Thyroid gland (tissue), 4 donors: ENCODE data around the gene FAM209B. TPM values are rescaled to one million over a fixed set of nuclear protein-coding genes. Genes with fewer than 3 reads are reported as not detected.
"Not testable (repeated sequence)": the region's sequence is repeated elsewhere in the genome, so short reads cannot be mapped to it uniquely, and the experiment has no call there.

Experiments used
- DNase-seq, 2 donors: peaks; one replicate each; pipeline ENCODE4 v3.0.0-alpha.2; 2019
- H3K27ac ChIP-seq, 3 donors: fragments of 200-600 bp; sonication (generic); 1 replicate in 2 of 3; 2 replicates in 1 of 3; pipeline ENCODE4 v1.5.1; 2016 to 2019; ENCODE audit warnings: mild to moderate bottlenecking in 1 of 3, moderate library complexity in 1 of 3
- H3K27me3 ChIP-seq: fragments of 200-600 bp; sonication (generic); one replicate; pipeline ENCODE4 v1.5.1; 2019
- H3K36me3 ChIP-seq, 2 donors: fragments of 200-600 bp; sonication (generic); one replicate each; pipeline ENCODE4 v1.5.1; 2016 to 2019
- H3K4me1 ChIP-seq, 2 donors: fragments of 200-600 bp; sonication (generic); one replicate each; pipeline ENCODE4 v1.5.1; 2017 to 2019
- H3K4me3 ChIP-seq, 3 donors: fragments of 200-600 bp; sonication (generic); replicated peaks in 1 of 3; 1 replicate in 2 of 3; 2 replicates in 1 of 3; pipeline ENCODE4 v1.5.1; 2016; ENCODE audit warnings: mild to moderate bottlenecking in 1 of 3
- H3K9me3 ChIP-seq: fragments of 200-600 bp; sonication (generic); one replicate; pipeline ENCODE4 v1.5.1; 2017
- POLR2A ChIP-seq, 2 donors: fragments of 450-650 bp; IDR thresholded peaks; one replicate each; pipeline ENCODE4 v1.6.1; 2017; ENCODE audit warnings: antibody characterized with exemption in 2 of 2, mild to moderate bottlenecking in 2 of 2, moderate library complexity in 1 of 2
- WGBS, 2 donors: methylation state at CpG; one replicate each; pipeline ENCODE4 v1.1.5; 2017; 5-methylcytosine and 5-hydroxymethylcytosine counted together
- intact Hi-C: fragments of 100-400 bp; cut with DNase I; formaldehyde crosslinking; loops from one replicate; pipeline ENCODE4 v1.15.1; 2023
- total RNA-seq, 4 donors: library from RNA; depleted of rRNA; stranded (reverse); fragments of >200 nt; gene quantifications; one replicate each; pipeline ENCODE4 v1.2.3, GENCODE V29; 2016
- TF ChIP-seq, protein P1 (sequence below), 6 experiments: fragments of 200-600 bp in 3 of 6; fragments of 450-650 bp in 3 of 6; sonication (generic) in 3 of 6; IDR thresholded peaks; one replicate each; pipeline ENCODE4 v1.5.1; 2016 to 2019; ENCODE audit warnings: antibody characterized with exemption in 6 of 6, mild to moderate bottlenecking in 2 of 6, inconsistent platforms in 1 of 6, moderate library complexity in 1 of 6

FAM209B gene
- total RNA-seq, 4 donors from 2014 or later: 0.56 TPM; not detected in 3

GRCh38 chr20:56520180-56520579 lies 12.9 kb upstream of the FAM209B start:
- no peak overlapping the region for H3K4me3 ChIP-seq
- no peak overlapping the region for H3K27ac ChIP-seq
- H3K36me3 ChIP-seq: peaks cover 37 to 38% of the 10 kb centered on the region in 2 donors
- no peak for TF ChIP-seq POLR2A (IDR thresholded peaks at IDR 0.05)
- TF ChIP-seq, protein P1, sequence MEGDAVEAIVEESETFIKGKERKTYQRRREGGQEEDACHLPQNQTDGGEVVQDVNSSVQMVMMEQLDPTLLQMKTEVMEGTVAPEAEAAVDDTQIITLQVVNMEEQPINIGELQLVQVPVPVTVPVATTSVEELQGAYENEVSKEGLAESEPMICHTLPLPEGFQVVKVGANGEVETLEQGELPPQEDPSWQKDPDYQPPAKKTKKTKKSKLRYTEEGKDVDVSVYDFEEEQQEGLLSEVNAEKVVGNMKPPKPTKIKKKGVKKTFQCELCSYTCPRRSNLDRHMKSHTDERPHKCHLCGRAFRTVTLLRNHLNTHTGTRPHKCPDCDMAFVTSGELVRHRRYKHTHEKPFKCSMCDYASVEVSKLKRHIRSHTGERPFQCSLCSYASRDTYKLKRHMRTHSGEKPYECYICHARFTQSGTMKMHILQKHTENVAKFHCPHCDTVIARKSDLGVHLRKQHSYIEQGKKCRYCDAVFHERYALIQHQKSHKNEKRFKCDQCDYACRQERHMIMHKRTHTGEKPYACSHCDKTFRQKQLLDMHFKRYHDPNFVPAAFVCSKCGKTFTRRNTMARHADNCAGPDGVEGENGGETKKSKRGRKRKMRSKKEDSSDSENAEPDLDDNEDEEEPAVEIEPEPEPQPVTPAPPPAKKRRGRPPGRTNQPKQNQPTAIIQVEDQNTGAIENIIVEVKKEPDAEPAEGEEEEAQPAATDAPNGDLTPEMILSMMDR (IDR thresholded peaks at IDR 0.05): no peak
- no peaks in the 10 kb centered on the region for H3K27me3 ChIP-seq
- DNase-seq: no peak
- WGBS, 2 donors: 97 to 98% methylated on average over 8 to 10 of the region's 10 CpGs
- no peaks in the 10 kb centered on the region for H3K9me3 ChIP-seq
- no peaks in the 10 kb centered on the region for H3K4me1 ChIP-seq
- intact Hi-C loops: no loop called here

- H3K27ac ChIP-seq, DNase-seq, H3K4me1 ChIP-seq, H3K4me3 ChIP-seq, intact Hi-C loops, H3K27me3 ChIP-seq, H3K9me3 ChIP-seq: not testable (repeated sequence)
- H3K36me3 ChIP-seq: peaks cover 37 to 38% of the 10 kb centered on the region in 2 donors
- WGBS, 2 donors: 96 to 97% methylated on average over 13 of the region's 13 CpGs
These were observed 12.2 kb upstream of the FAM209B start for GRCh38 chr20:56520746-56521354.

GRCh38 chr20:56522311-56522710 lies 10.7 kb upstream of the FAM209B start:
- Histone ChIP-seq H3K36me3 (peaks cover 29 to 32% of the 10 kb centered on the region in 2 donors), H3K27me3 (no peaks in the 10 kb centered on the region), H3K27ac (no peak overlapping the region), H3K4me3 (no peak overlapping the region), H3K9me3 (no peaks in the 10 kb centered on the region), H3K4me1 (no peaks in the 10 kb centered on the region)
- intact Hi-C loops: no loop called here
- no peak for TF ChIP-seq POLR2A (IDR thresholded peaks at IDR 0.05)
- TF ChIP-seq, protein P1 (IDR thresholded peaks at IDR 0.05): no peak
- no peak for DNase-seq
- 86 to 88% methylated on average over 6 of the region's 6 CpGs for WGBS, 2 donors

DNA sequence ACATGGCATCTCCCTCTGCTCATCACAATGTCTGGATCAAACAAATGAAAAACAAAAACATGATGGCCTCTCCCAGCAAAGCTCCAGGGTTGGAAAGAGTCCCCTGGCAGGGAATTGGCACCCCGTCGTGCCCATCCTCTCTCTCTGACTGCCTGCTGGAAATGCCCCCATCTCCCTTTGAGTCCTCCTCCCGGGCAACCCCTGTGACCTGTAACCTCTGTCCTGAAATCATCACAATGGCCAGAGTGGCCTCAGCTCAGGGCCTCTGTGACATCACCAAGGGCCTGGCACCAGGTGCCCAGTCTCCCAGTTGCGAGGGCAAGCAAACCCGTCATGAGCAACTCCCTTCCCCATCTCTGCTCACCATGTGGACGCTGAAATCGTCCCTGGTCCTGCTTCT lies 8.6 kb upstream of the FAM209B start, which contains the start of gene FAM209A:
FAM209A (plus strand) TSS at position 301 of the 400 bp plus-strand sequence; CDS start at position 366, 65 bp downstream.
- H3K27me3 ChIP-seq, intact Hi-C loops, DNase-seq, H3K27ac ChIP-seq, H3K9me3 ChIP-seq, H3K4me1 ChIP-seq, H3K4me3 ChIP-seq: not testable (repeated sequence)
- 74 to 89% methylated on average over 3 to 7 of the region's 7 CpGs for WGBS, 2 donors
- peaks cover 9 to 11% of the 10 kb centered on the region in 2 donors for H3K36me3 ChIP-seq

- no peaks in the 10 kb centered on the region for H3K9me3 ChIP-seq
- no peak overlapping the region for H3K27ac ChIP-seq
- H3K27me3 ChIP-seq: no peaks in the 10 kb centered on the region
- DNase-seq: no peak
- TF ChIP-seq POLR2A (IDR thresholded peaks at IDR 0.05): no peak
- TF ChIP-seq, protein P1 (IDR thresholded peaks at IDR 0.05): no peak
- intact Hi-C loops: no loop called here
- H3K36me3 ChIP-seq: no peaks in the 10 kb centered on the region
- WGBS, 2 donors: 90 to 96% methylated on average over 2 to 6 of the region's 7 CpGs
- H3K4me1 ChIP-seq: no peaks in the 10 kb centered on the region
- no peak overlapping the region for H3K4me3 ChIP-seq
These were observed 5.5 kb upstream of the FAM209B start for GRCh38 chr20:56527521-56527920.

- intact Hi-C loops: no loop called here
- Histone ChIP-seq H3K4me1 (no peaks in the 10 kb centered on the region), H3K9me3 (no peaks in the 10 kb centered on the region), H3K36me3 (no peaks in the 10 kb centered on the region), H3K4me3 (no peak overlapping the region), H3K27me3 (no peaks in the 10 kb centered on the region), H3K27ac (no peak overlapping the region)
- 85 to 89% methylated on average over 3 of the region's 3 CpGs for WGBS, 2 donors
- DNase-seq: no peak
- TF ChIP-seq POLR2A (IDR thresholded peaks at IDR 0.05): no peak
- TF ChIP-seq, protein P1 (IDR thresholded peaks at IDR 0.05): no peak
These were observed 5.0 kb downstream of the FAM209B start for GRCh38 chr20:56537997-56538396.
